Stimulated activated CD4-positive, alpha-beta T cell treated with anti-CD3 and anti-CD28 coated beads, TNF-alpha, amount 100 ng/mL, for 48 hours (primary cell): Measurements from ENCODE around the gene PARD3B.

Experiments used
- DNase-seq, 3 donors: peaks; one replicate each; pipeline ENCODE4 v3.0.0-alpha.2; 2020; ENCODE audit warnings: low read depth in 3 of 3

PARD3B gene

DNA sequence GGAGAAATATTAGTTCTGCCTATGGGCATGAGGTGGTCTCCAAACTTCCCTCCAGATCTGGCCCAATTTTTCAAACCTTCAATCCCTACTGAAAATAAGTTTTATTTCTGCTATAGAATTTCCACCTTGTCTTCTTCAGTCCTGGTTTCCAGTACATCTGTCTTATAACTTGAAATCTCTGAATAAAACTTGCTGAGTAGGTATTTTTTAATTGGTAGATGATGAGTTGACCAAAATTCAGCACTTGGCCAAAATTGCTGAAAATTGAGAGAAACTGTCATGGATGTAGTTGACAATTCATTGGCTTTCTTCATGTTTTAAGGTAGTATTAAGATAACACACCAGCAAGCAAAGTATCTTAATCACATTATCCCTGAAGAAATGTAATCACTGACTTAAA is 206.2 kb downstream of the PARD3B start:
- no peak for DNase-seq

GRCh38 chr2:204753841-204754240 is 208.6 kb downstream of the PARD3B start:
- no peak for DNase-seq

DNA sequence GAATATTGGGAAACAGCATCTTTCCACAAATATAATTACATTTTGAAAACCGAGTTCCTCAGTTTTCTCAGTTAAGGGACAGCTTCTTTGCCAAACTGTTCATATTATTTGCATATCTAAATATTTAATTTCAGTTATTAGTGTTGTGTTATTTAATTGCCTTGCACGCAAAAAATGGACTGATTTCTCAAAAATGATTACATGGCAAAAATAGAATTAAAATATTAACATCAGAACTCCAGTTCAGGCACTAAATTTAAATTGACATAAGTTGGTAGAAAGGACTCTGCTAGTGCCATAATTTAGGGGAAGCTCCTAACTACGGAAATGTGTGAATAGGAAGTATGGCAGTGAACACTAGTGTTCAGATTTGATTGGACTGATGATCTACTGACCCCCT is 209.6 kb downstream of the PARD3B start:
- no peak for DNase-seq

- no peak for DNase-seq
Measured at GRCh38 chr2:204763974-204764703, 218.9 kb downstream of the PARD3B start.

- DNase-seq, result no peak
Measured at GRCh38 chr2:204770735-204771134, 225.5 kb downstream of the PARD3B start.

DNA sequence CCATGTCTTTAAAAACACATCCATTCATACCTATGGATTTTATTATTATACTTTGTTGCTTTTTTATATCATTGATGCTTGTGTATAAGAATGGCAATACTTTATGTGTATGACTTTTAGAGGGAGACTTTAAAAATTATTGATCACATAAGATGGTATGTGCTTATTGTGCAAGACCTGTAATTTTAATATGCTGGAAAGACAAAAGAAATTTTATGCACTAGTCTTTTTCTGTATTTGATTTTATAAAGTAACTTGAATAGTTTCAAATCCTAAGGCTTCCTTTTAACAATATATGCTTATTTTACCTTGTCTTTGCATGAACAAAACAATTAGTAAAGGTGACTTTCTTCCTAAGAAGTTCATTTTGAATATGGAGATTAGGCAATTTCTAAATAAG is 226.4 kb downstream of the PARD3B start:
- no peak for DNase-seq

DNA sequence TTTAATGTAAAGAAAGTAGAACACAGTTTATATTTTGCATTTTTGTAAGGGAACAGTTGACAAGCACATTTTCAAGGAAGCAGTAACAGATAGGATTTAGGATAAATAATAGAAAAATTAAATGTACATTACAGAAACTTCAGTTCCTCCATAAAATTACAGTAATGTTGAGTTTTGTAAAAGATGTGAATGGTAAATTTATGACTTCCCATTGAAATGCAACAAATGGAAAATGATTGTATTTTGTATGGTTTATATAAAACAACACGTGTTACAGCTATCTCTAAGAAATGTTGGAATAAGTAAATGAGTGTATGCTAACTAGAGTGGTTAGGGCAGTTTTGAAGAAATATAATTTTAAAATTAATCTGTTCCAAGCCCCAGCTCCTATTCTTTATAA is 227.3 kb downstream of the PARD3B start:
- DNase-seq, result no peak

- no peak for DNase-seq
Measured at GRCh38 chr2:204775766-204776165, 230.5 kb downstream of the PARD3B start.

- DNase-seq, result no peak
Measured at GRCh38 chr2:204776781-204777559, 231.7 kb downstream of the PARD3B start.

- DNase-seq, result no peak
Measured at GRCh38 chr2:204779771-204780170, 234.5 kb downstream of the PARD3B start.

- DNase-seq, result no peak
Measured at GRCh38 chr2:204781941-204782340, 236.7 kb downstream of the PARD3B start.

- no peak for DNase-seq
Measured at GRCh38 chr2:204790076-204790475, 244.8 kb downstream of the PARD3B start.

DNA sequence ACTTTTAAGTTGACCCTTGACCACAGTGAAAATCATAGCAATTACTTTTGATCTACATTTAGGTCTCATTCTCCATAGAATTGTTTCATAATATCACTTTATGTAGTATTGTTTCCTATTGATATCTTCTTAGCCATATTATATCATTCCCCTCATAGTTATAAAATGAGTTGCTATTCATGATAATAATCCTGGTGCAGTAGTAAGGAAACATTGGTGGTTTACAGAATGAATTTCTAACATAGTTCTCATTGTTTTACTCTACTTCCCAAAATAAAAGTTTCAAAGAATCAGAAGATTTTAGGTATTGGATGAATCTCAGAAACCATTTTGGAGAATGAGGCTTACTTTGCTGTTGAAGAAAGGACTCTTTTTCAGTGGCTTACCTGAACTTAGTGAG is 246.0 kb downstream of the PARD3B start:
- DNase-seq, result no peak

GRCh38 chr2:204794624-204795023 is 249.3 kb downstream of the PARD3B start:
- no peak for DNase-seq

DNA sequence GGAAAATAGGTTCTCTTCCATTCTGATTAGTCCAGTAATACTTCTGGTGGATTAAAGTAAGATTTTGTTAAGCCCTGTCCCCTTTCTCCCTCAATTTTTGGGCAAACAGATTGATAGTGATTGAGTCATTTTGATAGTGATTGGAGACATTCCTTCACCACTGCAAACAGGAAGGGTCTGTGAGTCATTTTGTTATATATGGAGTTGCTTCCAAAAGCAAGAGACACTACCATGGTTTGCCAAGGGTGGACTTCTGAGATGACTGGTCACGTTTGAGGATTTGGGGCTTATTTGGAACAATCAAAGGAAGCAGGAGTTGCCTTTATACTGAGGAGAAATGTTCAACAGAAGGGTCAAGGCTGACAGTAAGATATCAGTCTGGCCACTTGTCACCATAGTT is 249.9 kb downstream of the PARD3B start:
- no peak for DNase-seq

DNA sequence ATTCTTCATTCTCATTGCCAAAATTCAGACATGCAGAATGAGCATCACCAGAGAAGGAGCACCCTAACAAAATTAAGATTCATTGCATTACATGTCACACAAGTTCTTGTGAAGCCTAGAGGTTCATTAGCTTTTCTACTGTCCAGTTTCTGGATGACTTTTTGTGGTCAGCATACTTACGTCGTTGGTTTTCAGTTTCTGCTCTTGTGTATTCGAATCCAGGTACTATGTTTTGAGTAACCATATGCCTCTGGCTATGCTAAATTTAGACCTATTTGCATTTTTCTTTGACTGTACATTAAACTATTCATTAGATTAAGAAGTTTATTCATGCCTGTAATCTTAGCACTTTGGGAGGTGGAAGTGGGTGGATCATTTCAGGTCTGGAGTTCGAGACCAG is 251.3 kb downstream of the PARD3B start:
- DNase-seq, result no peak

DNA sequence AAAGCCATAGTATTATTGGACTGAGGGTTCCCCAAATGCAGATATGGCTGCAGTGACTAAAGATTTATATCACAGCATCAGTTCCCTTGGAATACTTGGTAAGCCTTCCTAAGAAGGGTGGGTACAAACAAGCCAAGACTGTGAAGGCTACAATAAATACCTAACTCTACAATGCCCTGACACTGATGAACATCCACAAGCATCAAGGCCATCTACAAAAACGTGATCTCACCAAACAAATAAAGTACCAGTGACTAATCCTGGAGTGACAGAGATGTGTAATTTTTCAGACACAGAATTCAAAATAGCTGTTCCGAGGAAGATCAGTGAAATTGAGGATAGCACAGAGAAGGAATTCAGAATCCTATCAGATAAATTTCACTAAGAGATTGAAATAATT is 254.5 kb downstream of the PARD3B start:
- DNase-seq, result no peak

- no peak for DNase-seq
Measured at GRCh38 chr2:204808494-204808893, 263.2 kb downstream of the PARD3B start.

- no peak for DNase-seq
Measured at GRCh38 chr2:204824751-204825453, 279.6 kb downstream of the PARD3B start.

DNA sequence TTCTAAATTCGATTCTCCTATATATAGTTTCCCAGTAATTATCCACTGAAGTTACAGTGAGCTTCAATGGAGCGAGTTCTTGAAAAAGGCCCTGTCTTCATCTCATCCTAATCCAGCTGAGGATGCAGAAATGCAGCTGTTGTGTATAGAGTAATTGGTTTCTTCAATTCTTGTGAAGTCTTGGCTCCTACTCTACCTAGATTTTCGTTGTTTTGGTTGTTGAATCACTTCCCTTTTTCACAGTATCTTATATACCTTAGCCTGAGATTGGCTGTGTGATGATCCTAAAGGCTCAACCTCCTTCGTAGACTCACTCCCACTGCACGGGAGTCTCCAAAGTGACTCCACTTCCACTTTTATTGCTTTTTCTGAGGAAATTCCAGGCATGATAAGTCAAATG is 280.4 kb downstream of the PARD3B start:
- DNase-seq, result no peak

DNA sequence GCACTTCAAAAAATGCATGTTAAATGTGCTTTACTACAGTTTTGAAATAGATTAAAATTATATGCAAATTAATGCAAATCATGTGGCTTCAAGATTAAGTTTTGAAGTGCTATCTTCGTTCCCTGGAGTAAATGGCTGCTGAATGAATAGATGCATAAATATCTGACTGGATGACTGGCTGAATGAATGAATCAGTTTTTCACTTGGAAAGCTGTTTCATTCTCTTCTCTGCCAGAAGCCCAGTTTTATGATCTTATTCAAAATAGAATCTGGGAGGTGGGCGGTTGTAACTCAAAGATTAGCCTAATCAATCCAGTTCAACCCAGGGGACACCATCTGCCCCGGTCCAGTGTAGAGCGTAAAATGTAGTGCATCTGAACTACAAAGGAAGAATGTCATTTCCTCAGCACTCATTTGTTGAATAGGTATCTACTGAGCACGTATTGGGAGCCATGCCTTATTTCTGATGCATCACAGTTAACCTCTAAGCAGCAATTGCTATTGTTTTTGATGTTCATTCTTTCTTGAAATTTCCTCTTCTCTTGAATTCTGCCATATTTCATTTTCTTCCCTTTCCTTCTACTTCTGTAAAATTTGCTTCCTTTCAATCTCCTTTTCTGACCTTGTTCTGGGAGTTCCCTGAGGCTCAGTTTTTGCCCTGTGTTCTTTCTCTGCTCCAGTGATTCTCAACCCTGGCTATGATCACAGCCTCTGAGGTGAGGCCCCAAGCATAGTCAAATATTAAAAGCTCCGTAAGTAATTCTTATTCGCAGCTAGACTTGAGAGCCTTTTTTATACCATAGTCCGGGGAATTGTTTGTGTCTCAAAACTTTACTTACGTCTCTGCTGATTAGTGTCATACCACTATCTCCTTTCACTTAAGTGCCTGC is 282.7 kb downstream of the PARD3B start:
- DNase-seq, result no peak
